Measurements from ENCODE around the gene CDK2AP2. TPM values are rescaled to one million over a fixed set of nuclear protein-coding genes. Genes with fewer than 3 reads are reported as not detected.

The CDK2AP2 gene
- total RNA-seq, 1 donor from 2014 or later: 17.6 TPM

GRCh38 chr11:67504005-67504949, 3.7 kb downstream of the CDK2AP2 start:
- peak overlapping the region; percentile 77 for H3K4me3 Mint-ChIP-seq
- peak in 1 of 2 experiments; percentile 49 for DNase-seq (ENCODE audit: low spot score in 2 of 2, unreplicated experiment in 2 of 2)

GRCh38 chr11:67503119-67504004, 4.6 kb downstream of the CDK2AP2 start:
- Mint-ChIP-seq H3K27me3 (ENCODE audit: low read depth) (peaks cover 3% of the 10 kb centered on the region), H3K4me1 (peaks cover 24% of the 10 kb centered on the region), H3K27ac (no peak overlapping the region), H3K9me3 (no peaks in the 10 kb centered on the region), H3K36me3 (peaks cover 10% of the 10 kb centered on the region), H3K4me3 (peak overlapping the region; percentile 57)
- DNase-seq (ENCODE audit: low spot score in 2 of 2, unreplicated experiment in 2 of 2): no peak
- TF ChIP-seq CTCF (IDR thresholded peaks at IDR 0.05; ENCODE audit: unreplicated experiment): no peak

More at GRCh38 chr11:67504005-67504949, 3.7 kb downstream of the CDK2AP2 start:
- TF ChIP-seq CTCF (IDR thresholded peaks at IDR 0.05; ENCODE audit: unreplicated experiment): no peak
- Mint-ChIP-seq H3K9me3 (no peaks in the 10 kb centered on the region), H3K36me3 (peaks cover 10% of the 10 kb centered on the region), H3K4me1 (peaks cover 31% of the 10 kb centered on the region), H3K27me3 (ENCODE audit: low read depth) (peaks cover 3% of the 10 kb centered on the region), H3K27ac (peak overlapping the region; percentile 12)

- Mint-ChIP-seq H3K4me3 (peak overlapping the region; percentile 57), H3K27ac (no peak overlapping the region)
Observed at GRCh38 chr11:67502328-67502979, 5.5 kb downstream of the CDK2AP2 start.

GRCh38 chr11:67501854-67502253, 6.1 kb downstream of the CDK2AP2 start:
- no peaks in the 10 kb centered on the region for H3K9me3 Mint-ChIP-seq
- DNase-seq (ENCODE audit: low spot score in 2 of 2, unreplicated experiment in 2 of 2): no peak
- H3K4me1 Mint-ChIP-seq: peaks cover 19% of the 10 kb centered on the region
- peaks cover 10% of the 10 kb centered on the region for H3K36me3 Mint-ChIP-seq
- no peak overlapping the region for H3K4me3 Mint-ChIP-seq
- peaks cover 3% of the 10 kb centered on the region for H3K27me3 Mint-ChIP-seq (ENCODE audit: low read depth)
- no peak for TF ChIP-seq CTCF (IDR thresholded peaks at IDR 0.05; ENCODE audit: unreplicated experiment)
- H3K27ac Mint-ChIP-seq: no peak overlapping the region

More at GRCh38 chr11:67502328-67502979, 5.5 kb downstream of the CDK2AP2 start:
- TF ChIP-seq CTCF (IDR thresholded peaks at IDR 0.05; ENCODE audit: unreplicated experiment): no peak
- DNase-seq (ENCODE audit: low spot score in 2 of 2, unreplicated experiment in 2 of 2): no peak
- Mint-ChIP-seq H3K27me3 (ENCODE audit: low read depth) (peaks cover 3% of the 10 kb centered on the region), H3K36me3 (peaks cover 10% of the 10 kb centered on the region), H3K4me1 (peaks cover 24% of the 10 kb centered on the region), H3K9me3 (no peaks in the 10 kb centered on the region)
